Measurements from ENCODE around the gene WDR87. TPM values are rescaled to one million over a fixed set of nuclear protein-coding genes. Genes with fewer than 3 reads are reported as not detected.
"Not testable (repeated sequence)": the region's sequence is repeated elsewhere in the genome, so short reads cannot be mapped to it uniquely, and the experiment has no call there.

WDR87 gene
- total RNA-seq, 1 donor from 2014 or later = not detected

- no peak for DNase-seq (ENCODE audit: low spot score)
Measured at GRCh38 chr19:37893845-37894575, 12.4 kb downstream of the WDR87 start.

GRCh38 chr19:37886571-37886970 lies 19.8 kb downstream of the WDR87 start:
- no peak for DNase-seq (ENCODE audit: low spot score)

- no peak for DNase-seq (ENCODE audit: low spot score)
Measured at GRCh38 chr19:37885392-37885791, 21.0 kb downstream of the WDR87 start.

GRCh38 chr19:37877147-37877546 lies 29.2 kb downstream of the WDR87 start:
- DNase-seq (ENCODE audit: low spot score) = no peak

GRCh38 chr19:37876032-37876431 lies 30.4 kb downstream of the WDR87 start:
- no peak for DNase-seq (ENCODE audit: low spot score)

GRCh38 chr19:37874784-37875183 lies 31.6 kb downstream of the WDR87 start:
- DNase-seq (ENCODE audit: low spot score) = peak; percentile 11

- no peak for DNase-seq (ENCODE audit: low spot score)
Measured at GRCh38 chr19:37872383-37872782, 34.0 kb downstream of the WDR87 start.

GRCh38 chr19:37869766-37870340 lies 36.5 kb downstream of the WDR87 start:
- no peak for DNase-seq (ENCODE audit: low spot score)

GRCh38 chr19:37867831-37868230 lies 38.6 kb downstream of the WDR87 start:
- no peak for DNase-seq (ENCODE audit: low spot score)

- DNase-seq (ENCODE audit: low spot score) = not testable (repeated sequence)
Measured at GRCh38 chr19:37865930-37866329, 40.5 kb downstream of the WDR87 start.

GRCh38 chr19:37864501-37864900 lies 41.9 kb downstream of the WDR87 start:
- DNase-seq (ENCODE audit: low spot score) = no peak

- no peak for DNase-seq (ENCODE audit: low spot score)
Measured at GRCh38 chr19:37855098-37855497, 51.3 kb downstream of the WDR87 start.

- no peak for DNase-seq (ENCODE audit: low spot score)
Measured at GRCh38 chr19:37845932-37846331, 60.5 kb downstream of the WDR87 start.

Other genes starting within 250 kb of the WDR87 start
- 2.8 TPM for gene ZNF607, start 186.8 kb downstream of the WDR87 start, total RNA-seq
- gene ZNF573, start 127.0 kb downstream of the WDR87 start, total RNA-seq = 12.1 TPM
- gene SIPA1L3, start 614 bp upstream of the WDR87 start, total RNA-seq = 16.1 TPM